ENCODE data around the gene S100A3.

DNA sequence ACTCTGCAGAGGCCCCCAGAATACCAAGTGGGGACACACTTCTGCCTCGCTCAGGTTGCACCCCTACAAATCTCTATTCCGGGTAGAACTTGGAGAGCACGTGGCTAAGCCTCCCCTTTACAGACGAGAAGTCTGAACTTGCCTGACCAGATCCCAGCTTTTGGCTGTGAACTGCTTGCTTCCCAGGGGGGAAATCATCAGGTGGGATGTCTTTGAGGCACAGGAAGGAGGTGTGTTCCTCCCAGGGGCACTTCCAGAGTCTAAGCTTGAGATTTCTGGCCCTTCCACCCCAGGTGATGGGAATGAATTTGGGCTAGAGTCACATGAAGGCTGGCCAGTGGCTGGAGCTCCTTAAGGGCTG, 1.3 kb upstream of the S100A3 start:
- no peak for TF ChIP-seq NFE2L1 (CRISPR knock-in tag; IDR thresholded peaks at IDR 0.05)
- TF ChIP-seq CTCF (IDR thresholded peaks at IDR 0.05): no peak
